Cardiac fibroblast (primary cell): ENCODE measurements around the gene ADAMTSL4.

ENCODE experiments used
- DNase-seq, 2 donors: peaks; one replicate each; pipeline versions ENCODE4 v3.0.0 to v3.0.0-alpha.2; 2010; ENCODE audit warnings: low read depth in 2 of 2
- H3K4me3 ChIP-seq, 2 donors: replicated peaks in 1 of 2; 1 replicate in 1 of 2; 2 replicates in 1 of 2; pipeline ENCODE4 v1.5.1; 2011; ENCODE audit warnings: low read depth in 2 of 2, low read length in 2 of 2, mild to moderate bottlenecking in 2 of 2, moderate library complexity in 1 of 2
- TF ChIP-seq, protein P1 (sequence below): IDR thresholded peaks from one replicate; pipeline ENCODE4 v1.5.1; 2011; ENCODE audit warnings: low read depth, mild to moderate bottlenecking, low read length, inconsistent platforms

ADAMTSL4 gene

DNA sequence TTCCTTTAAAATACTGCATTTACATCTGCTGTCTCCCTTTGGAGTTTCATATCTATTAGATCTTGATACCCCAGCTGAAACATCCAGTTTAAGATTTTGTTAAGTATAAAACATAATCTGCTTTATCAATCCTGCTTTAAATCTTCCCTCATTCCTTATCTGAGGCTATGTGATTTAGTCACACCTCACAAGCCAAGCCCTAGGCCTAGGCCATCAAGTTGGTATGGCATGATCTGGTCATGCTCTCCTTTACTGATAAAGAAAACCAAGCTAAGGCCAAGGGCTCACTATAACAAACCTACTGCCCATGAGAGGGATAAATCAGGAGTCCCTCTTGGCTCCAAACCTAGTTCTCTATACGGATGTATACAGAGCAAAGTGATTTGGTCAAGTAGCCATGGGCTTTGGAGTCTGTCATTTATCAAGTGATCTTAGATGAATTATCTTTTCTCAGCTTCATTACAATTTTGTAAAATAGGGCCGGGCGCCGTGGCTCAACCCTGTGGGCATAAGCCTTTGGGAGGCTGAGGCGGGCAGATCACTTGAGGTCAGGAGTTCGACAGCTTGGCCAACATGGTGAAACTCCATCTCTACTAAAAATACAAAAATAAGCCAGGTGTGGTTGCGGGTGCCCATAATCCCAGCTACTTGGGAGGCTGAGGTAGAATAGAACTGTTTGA lies 57.4 kb downstream of the ADAMTSL4 start:
- no peak overlapping the region for H3K4me3 ChIP-seq
- DNase-seq = no peak
- TF ChIP-seq, protein P1, sequence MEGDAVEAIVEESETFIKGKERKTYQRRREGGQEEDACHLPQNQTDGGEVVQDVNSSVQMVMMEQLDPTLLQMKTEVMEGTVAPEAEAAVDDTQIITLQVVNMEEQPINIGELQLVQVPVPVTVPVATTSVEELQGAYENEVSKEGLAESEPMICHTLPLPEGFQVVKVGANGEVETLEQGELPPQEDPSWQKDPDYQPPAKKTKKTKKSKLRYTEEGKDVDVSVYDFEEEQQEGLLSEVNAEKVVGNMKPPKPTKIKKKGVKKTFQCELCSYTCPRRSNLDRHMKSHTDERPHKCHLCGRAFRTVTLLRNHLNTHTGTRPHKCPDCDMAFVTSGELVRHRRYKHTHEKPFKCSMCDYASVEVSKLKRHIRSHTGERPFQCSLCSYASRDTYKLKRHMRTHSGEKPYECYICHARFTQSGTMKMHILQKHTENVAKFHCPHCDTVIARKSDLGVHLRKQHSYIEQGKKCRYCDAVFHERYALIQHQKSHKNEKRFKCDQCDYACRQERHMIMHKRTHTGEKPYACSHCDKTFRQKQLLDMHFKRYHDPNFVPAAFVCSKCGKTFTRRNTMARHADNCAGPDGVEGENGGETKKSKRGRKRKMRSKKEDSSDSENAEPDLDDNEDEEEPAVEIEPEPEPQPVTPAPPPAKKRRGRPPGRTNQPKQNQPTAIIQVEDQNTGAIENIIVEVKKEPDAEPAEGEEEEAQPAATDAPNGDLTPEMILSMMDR = no peak

DNA sequence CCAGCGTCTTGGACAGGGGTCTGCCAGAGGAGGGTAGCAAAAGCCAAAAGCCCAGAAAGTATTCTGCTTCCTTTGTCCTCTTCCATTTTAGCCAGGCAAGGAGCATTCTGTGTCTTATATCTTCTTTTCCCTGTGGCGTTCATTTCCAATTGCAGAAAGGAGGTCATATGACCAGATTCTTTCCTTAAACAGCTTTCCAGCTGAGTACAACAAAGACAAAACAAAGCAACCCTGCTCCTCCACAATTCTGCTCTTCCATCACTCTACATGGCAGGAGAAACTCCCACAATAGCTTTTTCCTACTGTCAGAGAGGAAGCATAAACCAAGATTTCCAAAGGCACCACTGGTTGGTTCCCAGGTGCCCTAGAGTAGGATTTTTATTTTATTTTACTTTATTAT lies 60.5 kb downstream of the ADAMTSL4 start:
- peak; percentile 42 to 68 for DNase-seq
- TF ChIP-seq, protein P1 = no peak
- H3K4me3 ChIP-seq = no peak overlapping the region
